GM19397 (cell line): Measurements from ENCODE around the gene ABHD17C.

Experiments
- ATAC-seq: cut with Tn5 transposase; IDR thresholded peaks from one replicate; pipeline ENCODE4 v1.9.1; 2021; ENCODE audit warnings: mild to moderate bottlenecking, moderate library complexity; ENCODE audit not compliant: unreplicated experiment

The ABHD17C gene

DNA sequence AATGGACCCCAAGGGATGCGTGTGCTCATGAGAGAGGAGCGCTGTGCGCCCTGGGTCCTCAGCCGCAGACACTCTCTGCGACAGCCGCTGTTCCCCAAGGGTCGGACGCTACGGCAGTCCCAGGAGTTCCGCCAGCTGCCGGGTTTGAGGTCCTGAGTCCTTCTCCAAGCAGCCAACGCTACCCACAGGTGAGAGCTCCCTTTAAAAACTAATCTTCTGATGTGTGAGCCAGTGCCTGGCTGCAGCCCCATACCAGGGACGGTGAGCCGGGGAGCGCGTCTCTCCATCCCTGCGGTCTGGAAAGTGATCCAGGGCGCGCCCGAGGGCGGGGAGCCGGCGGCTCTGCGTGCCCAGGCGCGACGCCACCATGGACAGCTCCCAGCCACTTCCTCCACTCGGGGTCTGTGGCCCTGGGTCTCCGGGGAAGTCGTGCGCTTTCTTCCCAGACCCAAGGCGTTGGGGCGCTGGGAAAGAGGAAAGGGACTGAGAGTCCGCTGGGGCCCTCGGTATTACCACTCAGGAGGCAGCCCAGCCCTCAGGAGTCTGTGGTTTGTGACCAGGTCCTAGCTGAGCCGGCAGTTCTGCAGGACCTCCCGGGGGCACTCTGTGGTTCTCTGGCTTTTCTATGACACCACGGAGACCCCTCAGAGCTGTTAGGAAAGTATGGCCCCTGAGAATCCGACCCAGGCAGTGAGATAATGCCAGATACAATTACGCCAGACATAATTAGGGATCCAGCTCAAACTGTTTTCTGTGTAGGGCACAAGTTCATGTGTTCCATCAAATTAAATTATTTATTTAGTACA is 85.5 kb downstream of the ABHD17C start:
- no peak for ATAC-seq

DNA sequence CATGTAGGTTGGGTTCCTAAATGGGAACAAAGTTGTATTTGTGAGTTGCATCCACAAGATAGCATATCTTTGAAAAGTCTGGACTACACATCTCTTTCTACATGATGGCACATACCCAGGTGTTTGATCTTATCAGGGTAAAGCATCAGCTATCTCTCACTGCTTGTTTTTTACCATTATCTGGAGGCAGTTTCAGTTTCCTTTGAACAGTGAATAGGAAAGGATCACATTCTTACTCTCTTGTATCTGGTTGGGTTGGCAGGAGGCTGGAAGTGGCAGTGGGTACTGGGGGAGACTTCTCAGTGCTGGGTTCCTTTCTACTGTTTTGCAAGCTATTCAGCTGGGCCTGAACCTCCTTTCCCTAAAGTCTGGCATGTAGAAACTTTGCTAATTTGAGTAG is 88.2 kb downstream of the ABHD17C start:
- no peak for ATAC-seq

DNA sequence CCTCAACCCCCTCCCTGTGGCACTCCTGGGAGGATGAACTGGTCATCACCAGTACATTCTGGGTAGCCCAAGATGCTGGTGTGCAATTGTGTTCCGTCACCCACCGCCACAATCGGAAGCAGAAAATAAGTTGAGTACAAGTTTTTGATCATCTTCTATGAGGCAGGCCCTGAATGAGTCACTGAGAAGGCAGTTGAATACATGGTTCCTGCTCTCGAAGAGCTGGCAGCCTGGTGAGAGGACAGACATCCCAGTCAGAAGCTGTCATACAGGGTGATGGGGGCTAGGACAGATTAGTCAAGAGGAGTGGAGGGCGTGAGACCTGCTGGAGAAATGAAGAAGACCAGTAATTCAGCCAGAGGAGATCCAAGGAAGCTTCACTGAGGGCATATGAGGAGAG is 90.2 kb downstream of the ABHD17C start:
- ATAC-seq = no peak

DNA sequence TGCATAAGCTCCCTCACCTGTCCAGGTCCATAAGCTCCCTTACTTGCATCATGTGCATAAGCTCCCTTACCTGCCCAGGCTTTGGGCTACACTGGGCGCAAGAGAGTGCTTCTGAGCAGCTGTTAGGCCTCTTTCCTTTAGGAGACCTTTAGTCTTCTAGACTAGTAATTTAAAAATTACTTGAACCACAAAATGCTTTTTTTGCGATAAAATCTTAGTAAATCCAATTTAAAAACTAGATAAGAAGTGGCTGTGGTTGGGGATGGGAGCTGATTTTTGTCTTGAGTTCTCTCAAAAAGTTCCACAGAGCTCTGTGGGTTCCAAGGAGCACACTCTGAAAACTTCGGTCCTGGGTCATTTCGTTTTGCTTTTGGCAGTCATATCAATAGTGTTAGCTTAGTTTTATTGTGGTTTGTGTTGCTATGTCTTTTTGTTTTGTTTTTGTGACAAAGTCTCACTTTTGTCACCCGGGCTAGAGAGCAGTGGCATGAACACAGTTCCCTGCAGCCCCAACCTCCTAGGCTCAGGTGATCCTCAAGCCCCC is 90.8 kb downstream of the ABHD17C start:
- ATAC-seq = no peak

DNA sequence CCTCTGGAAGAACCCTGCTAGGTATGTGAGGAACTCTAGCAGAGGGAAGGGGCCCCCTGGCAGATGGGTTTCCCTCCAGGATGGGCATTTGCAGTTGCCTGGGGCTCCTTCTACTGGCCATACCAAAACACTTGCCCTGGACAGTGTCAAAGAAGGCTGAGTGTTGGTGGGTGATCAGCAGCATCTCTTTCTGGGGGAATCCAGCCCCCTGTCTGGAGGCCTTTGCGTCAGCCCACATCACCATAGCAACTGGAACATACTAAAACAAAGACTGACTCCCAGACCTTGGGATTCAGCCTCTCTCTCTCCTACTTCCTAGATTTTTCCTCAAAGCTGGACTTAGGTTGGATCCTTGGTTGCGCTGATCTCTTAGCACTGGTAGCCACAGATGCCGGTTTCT is 92.2 kb downstream of the ABHD17C start:
- no peak for ATAC-seq

DNA sequence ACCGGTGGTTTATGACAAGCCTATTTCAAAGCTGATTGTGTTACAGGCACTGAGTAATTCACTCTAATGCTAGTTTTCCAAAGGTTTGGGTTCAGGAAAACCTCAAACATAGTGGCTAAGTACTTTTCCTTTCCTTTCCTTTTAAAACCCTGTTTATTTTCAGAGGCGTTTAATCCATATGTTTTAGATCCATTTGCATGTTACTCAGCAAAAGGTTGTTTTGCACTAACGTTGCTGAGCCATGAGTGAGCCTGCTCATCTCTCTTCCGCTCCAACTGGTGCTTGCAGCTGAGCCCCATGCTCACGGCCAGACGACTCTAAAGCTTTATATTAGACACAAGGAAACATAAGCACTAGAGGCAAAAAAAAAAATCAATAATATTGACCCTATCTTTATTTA is 93.4 kb downstream of the ABHD17C start:
- no peak for ATAC-seq

DNA sequence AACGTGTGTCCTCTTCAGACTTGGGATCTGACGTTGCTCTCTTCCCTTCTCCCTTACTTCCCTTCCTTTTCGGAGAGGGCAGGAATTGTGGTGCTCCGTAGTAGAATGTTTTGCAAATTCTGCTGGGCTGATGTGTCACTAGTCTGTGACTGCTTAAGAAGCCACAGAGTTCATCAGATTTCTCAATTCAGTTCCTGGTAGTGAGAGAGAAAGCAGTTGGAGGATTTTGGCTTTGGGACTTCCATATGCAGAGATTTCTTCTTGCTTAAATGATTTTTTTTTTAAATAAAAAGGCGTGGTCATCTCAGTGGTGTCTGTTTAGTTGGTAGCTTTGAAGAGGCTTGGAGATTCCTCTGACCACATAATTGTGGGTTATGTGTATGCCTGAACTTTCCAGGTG is 94.2 kb downstream of the ABHD17C start:
- ATAC-seq = no peak

DNA sequence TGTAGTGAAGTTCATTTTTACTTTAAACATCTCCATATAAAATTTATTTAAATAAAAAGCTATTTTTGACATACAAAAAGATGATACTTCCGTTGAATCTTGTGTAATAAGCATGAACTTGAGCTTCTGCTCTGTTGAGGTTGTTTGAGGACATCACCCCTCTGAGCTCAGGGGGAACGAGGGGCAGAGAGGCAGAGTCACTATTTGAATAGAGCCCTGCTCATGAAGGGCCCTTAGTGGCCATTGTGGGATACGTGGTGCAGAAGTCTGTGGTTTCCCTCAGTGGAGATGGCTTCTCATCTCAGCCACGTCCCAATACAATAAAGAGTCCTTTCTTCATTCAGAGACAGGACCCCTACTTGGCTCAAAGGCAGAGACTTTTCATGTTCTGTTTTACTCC is 94.7 kb downstream of the ABHD17C start:
- ATAC-seq = no peak

DNA sequence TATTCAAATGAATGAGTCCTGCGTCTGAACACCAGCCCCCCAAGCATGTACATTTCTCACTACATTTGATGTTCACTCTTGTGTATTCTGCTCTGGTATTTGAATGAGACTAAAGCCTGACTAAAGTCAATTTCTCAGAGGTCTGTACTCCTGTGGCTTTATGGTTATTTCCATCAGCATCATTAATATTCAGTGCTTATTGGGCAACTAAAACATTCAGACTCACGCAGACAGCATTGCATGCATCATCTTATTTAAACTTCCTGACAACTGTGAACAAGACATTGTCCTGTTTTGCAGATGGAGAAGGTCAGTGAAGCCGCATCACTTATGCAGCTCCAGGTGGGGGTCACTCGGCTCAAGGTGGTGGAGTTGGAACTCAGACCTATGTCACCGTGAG is 95.1 kb downstream of the ABHD17C start:
- no peak for ATAC-seq

DNA sequence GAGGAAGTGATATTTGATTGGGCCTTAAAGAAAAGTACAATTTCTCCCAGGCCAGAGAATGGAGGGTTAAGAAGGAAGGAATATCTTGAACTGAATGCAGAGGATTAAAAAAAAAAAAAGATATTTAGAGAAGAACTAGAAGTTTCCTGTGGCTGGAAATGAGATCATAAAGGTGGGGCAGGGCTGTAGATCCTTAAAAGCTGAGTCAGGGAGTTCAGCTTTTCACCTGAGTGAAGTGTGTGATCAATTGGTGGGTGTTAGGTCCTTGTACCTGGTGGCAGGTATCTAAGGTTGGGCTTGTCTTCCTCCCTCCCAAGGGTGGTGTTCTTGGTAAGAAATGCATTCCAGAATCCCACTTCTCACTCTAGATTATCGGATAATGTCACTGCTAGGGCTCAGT is 95.9 kb downstream of the ABHD17C start:
- ATAC-seq = no peak

DNA sequence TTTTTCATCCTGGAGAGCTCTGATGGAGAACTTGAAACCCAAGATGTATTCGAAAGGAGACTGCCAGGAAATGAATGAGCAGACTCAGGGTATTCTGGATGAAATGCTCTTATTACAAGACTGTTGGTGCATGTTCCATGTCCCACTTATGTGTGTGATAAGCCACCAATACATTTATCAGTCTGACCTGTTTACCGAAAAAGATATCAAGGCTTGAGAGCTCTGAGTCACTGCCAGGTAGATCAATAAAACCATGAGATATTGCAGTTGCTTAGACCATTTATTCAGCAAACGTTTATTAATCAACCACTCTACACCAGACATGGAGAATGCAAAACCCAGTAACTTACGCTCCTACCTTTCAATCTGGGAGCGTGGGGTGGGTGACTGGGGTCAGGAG is 101.3 kb downstream of the ABHD17C start:
- no peak for ATAC-seq

DNA sequence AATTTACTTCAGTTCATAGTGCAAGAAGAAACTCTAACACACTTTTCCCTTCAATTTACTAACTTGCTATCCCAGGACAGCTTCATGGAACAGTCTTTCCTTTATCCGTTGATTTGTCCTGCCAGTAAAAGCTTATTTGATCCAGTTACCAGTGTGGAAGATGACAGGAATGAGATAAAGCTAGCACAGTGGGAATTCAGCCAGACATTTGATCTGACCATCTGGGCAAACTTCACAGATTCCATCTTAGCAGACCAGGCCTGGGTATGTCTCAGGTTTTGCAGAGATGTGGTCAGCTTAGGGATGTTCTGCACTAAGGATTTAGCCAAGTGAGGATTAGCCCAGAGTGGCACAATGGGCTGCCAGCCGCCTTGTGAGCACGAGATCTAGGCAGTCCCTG is 103.8 kb downstream of the ABHD17C start:
- ATAC-seq = no peak

DNA sequence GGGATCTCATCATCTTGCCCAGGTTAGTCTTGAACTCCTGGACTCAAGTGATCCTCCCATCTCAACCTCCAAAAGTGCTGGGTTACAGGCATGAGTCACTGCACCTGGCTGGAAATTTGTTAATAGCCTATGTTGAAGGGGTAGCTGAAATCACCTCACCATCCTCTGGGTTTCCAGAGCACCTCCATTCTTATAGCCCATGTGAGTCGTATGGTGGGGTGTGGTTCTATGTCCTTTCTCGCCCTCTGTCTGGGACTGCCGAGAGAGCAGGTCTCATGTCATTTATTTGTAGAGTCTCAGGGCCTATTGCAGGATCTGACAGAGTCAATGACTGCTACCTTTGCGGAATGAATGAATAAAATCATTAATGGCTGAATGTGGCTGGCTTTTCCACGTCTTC is 105.0 kb downstream of the ABHD17C start:
- no peak for ATAC-seq

DNA sequence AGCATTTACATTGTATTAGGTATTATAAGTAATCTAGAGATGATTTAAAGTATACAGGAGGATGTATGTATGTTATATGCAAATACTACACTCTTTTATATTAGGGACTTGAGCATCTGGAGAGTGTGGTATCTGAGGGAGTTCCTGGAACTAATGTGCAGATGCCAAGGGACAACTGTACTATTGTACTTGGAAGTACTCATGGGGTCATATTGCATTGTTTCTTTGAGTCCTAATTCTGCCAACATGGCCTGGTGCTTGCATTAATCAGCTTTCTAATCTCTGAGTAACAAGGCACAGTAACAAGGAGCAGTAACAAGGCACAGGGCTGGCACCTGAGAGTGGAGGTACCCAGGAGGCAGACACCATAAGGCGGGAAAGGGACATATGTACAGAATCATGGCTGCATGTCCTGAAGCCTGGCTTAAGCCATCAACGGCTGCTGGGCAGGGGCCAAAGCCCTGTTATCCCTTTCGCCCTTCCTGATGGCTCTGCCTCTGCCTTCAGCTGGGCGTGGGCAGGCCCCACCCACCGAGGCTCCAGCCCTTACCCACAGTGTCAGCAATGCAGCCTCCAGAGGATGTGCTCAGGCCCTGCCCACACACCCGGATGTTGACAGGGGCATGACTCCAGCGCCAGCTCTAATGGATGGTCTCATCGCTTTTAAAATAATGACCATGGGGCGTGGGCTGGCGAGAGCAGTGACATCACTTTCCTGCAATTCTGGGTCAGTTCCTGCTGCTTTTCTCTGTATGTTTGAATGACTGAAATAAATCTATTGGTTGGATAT is 107.0 kb downstream of the ABHD17C start:
- no peak for ATAC-seq

DNA sequence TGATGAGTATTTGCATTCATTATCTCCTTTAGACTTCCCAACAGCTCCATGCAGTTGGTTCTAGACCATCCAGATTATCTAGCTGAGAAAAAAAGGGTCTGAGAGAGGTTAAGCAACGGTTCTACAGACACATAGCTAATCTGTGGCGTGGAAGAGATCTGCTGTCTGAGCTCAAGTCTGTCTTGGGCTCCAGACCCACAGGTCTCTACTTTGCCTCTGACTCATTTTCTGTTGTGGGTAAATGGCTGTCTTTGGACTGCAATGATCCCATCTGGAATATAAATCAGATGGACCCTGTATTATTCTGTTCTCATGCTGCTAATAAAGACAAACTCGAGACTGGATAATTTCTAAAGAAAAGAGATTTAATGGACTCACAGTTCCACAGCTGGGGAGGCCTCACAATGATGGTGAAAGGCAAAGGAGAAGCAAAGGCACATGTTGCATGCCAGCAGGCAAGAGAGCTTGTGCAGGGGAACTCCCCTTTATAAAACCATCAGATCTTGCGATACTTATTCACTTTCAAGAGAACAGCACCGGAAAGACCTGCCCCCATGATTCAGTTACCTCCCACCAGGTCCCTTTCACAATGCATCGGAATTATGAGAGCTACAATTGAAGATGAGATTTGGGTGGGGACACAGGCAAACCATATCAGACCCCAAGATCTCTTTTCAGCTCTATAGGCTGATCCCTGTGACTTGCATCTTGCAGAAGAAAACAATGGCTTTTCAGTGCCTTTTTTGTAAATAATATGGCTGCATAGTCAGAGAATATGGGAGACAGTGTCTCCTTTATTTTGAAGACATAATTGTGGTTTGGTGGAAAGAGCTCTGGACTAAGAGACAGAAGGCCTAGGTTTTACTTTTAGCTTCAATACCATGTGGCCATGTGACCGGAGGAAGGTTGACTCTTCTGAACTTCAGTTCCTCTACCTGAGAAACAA is 108.7 kb downstream of the ABHD17C start:
- no peak for ATAC-seq

DNA sequence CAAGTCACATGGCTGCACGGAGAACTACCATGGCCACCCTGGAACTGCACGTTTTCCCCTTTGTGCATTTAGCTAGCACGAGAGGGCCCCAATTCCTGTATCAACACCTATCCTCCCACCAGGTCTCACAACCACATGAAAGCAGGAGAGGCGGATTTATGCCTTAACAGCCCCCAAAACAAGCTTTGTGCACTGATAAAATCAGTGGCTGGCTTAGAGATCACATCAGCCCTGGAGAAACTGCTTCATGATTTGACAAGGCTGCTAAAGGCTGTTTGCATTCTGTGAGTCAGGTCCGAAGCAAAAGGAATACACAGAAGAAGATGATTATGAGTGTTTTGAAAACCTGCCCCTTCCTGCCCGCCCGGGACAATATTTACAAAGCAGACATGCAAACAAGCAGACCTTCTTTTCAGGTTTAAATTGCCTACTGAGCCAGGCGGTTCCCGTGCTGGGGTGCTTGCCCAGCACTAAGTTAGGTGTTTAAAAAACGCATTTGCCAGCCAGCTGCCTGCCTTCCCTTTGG is 109.9 kb downstream of the ABHD17C start:
- no peak for ATAC-seq
